Spleen (tissue), 7 donors: ENCODE results near the gene SLC12A5.

Experiments
- CTCF ChIP-seq, 11 experiments: fragments of 200-600 bp in 7 of 11; fragments of 450-650 bp in 4 of 11; sonication (generic) in 4 of 11; IDR thresholded peaks in 8 of 11; conservative IDR thresholded peaks in 3 of 11; 1 replicate in 7 of 11; 2 replicates in 4 of 11; pipeline versions ENCODE4 v1.4.0 to v1.8.0; 2016 to 2021; ENCODE audit warnings: antibody characterized with exemption in 11 of 11, inconsistent platforms in 4 of 11, mild to moderate bottlenecking in 1 of 11
- POLR2AphosphoS5 ChIP-seq, 3 donors: sonication (generic); formaldehyde crosslinking; IDR thresholded peaks; one replicate each; pipeline ENCODE4 v1.5.1; 2017; ENCODE audit warnings: antibody characterized with exemption in 3 of 3
- donor health status: DM: no; HTN: no; CAD: no; lungs with moderate emphysema.
- donor health status: DM: no; HTN: no; CAD: no.
- donor health status: DM: no; HTN: no; CAD: no.

GRCh38 chr20:46087161-46087560 lies 58.1 kb downstream of the SLC12A5 start:
- peak in 5 of 11 experiments; percentile 6 to 34 (median 18) for TF ChIP-seq CTCF (IDR thresholded peaks at IDR 0.05 in 8 of 11, conservative IDR thresholded peaks at IDR 0.05 in 3 of 11)
- no peak for TF ChIP-seq POLR2AphosphoS5 (IDR thresholded peaks at IDR 0.05)
